ENCODE data around the gene ZNF629. TPM values are rescaled to one million over a fixed set of nuclear protein-coding genes. Genes with fewer than 3 reads are reported as not detected.

Gene ZNF629
- total and polyA plus RNA-seq, 2 experiments from 2014 or later, result 7.7 to 15.6 TPM

DNA sequence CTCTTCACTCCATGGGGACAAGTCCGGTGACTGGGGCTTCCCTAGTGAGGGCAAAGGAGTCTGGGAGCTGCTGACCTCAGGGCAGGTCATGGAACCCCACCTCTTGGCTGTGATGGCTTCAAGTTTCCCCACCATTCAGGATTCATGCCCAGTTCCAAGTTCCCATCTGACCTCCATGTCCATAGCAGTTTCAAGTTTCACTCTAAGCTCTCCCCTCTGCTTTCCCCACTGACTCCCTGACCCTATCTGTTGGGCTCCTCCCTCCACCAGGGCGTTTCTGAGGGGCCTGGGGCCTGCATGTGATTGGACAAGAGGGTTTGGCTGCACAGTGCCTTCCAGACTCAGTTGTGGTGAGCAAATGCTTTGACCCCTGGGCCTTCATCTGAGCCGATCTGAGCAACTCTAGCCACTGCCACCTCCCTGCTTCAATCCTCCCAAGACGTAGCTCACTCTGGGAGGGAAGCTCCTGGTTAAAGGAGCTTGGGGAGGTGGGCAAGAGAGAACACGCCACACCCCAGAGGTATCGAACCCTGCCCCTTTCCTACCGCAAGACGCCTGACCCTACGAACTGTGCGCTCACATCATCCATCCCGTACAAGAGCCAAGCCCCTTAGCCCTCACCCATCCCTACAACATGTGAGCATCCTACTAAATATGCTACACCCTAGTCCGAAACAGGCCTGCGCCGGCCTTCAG, 8.3 kb downstream of the ZNF629 start:
- Histone ChIP-seq H3K4me1 (ENCODE audit: insufficient read depth) (peaks cover 19% of the 10 kb centered on the region), H3K79me2 (peaks cover 26% of the 10 kb centered on the region), H3K36me3 (replicated peaks; ENCODE audit: insufficient read depth, low read depth) (no peaks in the 10 kb centered on the region), H3K4me3 (no peak overlapping the region), H3K4me2 (no peak overlapping the region), H4K20me1 (ENCODE audit: insufficient read depth, poor library complexity, severe bottlenecking) (no peaks in the 10 kb centered on the region), H3K9me2 (replicated peaks; ENCODE audit: insufficient read depth) (no peaks in the 10 kb centered on the region), H3K27ac (no peak overlapping the region), H3K27me3 (no peaks in the 10 kb centered on the region), H2AFZ (no peak overlapping the region), H3K9me3 (ENCODE audit: low read depth) (no peaks in the 10 kb centered on the region)
- 85% methylated on average over 14 of the region's 14 CpGs for WGBS (ENCODE audit: low lambda C conversion rate, missing lambda C conversion rate)
- no peak for DNase-seq (ENCODE audit: low spot score)
- TF ChIP-seq EZH2 (IDR thresholded peaks at IDR 0.05; ENCODE audit: borderline replicate concordance), result no peak
- TF ChIP-seq, protein P1, sequence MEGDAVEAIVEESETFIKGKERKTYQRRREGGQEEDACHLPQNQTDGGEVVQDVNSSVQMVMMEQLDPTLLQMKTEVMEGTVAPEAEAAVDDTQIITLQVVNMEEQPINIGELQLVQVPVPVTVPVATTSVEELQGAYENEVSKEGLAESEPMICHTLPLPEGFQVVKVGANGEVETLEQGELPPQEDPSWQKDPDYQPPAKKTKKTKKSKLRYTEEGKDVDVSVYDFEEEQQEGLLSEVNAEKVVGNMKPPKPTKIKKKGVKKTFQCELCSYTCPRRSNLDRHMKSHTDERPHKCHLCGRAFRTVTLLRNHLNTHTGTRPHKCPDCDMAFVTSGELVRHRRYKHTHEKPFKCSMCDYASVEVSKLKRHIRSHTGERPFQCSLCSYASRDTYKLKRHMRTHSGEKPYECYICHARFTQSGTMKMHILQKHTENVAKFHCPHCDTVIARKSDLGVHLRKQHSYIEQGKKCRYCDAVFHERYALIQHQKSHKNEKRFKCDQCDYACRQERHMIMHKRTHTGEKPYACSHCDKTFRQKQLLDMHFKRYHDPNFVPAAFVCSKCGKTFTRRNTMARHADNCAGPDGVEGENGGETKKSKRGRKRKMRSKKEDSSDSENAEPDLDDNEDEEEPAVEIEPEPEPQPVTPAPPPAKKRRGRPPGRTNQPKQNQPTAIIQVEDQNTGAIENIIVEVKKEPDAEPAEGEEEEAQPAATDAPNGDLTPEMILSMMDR (IDR thresholded peaks at IDR 0.05; ENCODE audit: poor library complexity), result no peak
- TF ChIP-seq EZH2phosphoT487 (IDR thresholded peaks at IDR 0.05; ENCODE audit: low read depth, severe bottlenecking, unreplicated experiment), result no peak

- no peaks in the 10 kb centered on the region for H4K20me1 ChIP-seq (ENCODE audit: insufficient read depth, poor library complexity, severe bottlenecking)
- H3K36me3 ChIP-seq (replicated peaks; ENCODE audit: insufficient read depth, low read depth), result no peaks in the 10 kb centered on the region
- TF ChIP-seq EZH2phosphoT487 (IDR thresholded peaks at IDR 0.05; ENCODE audit: low read depth, severe bottlenecking, unreplicated experiment), result no peak
- H3K27me3 ChIP-seq, result no peaks in the 10 kb centered on the region
- H3K4me3 ChIP-seq, result no peak overlapping the region
- H3K27ac ChIP-seq, result no peak overlapping the region
- H3K4me1 ChIP-seq (ENCODE audit: insufficient read depth), result peaks cover 19% of the 10 kb centered on the region
- no peaks in the 10 kb centered on the region for H3K9me2 ChIP-seq (replicated peaks; ENCODE audit: insufficient read depth)
- no peak for DNase-seq (ENCODE audit: low spot score)
- 86% methylated on average over 7 of the region's 7 CpGs for WGBS (ENCODE audit: low lambda C conversion rate, missing lambda C conversion rate)
- no peak overlapping the region for H3K4me2 ChIP-seq
- no peaks in the 10 kb centered on the region for H3K9me3 ChIP-seq (ENCODE audit: low read depth)
- H2AFZ ChIP-seq, result no peak overlapping the region
- H3K79me2 ChIP-seq, result peaks cover 23% of the 10 kb centered on the region
These were observed 9.3 kb downstream of the ZNF629 start for GRCh38 chr16:30777591-30778297.

GRCh38 chr16:30775392-30776188, 11.4 kb downstream of the ZNF629 start:
- peak overlapping the region; percentile 97 for H3K27ac ChIP-seq
- peak overlapping the region; percentile 92 for H3K4me2 ChIP-seq
- 1% methylated on average over 79 of the region's 81 CpGs for WGBS (ENCODE audit: low lambda C conversion rate, missing lambda C conversion rate)
- H2AFZ ChIP-seq, result peak overlapping the region; percentile 22
- H3K36me3 ChIP-seq (replicated peaks; ENCODE audit: insufficient read depth, low read depth), result no peaks in the 10 kb centered on the region
- H3K4me3 ChIP-seq, result peak overlapping the region; percentile 50
- TF ChIP-seq, protein P1 (IDR thresholded peaks at IDR 0.05; ENCODE audit: poor library complexity), result no peak
- TF ChIP-seq EZH2phosphoT487 (IDR thresholded peaks at IDR 0.05; ENCODE audit: low read depth, severe bottlenecking, unreplicated experiment) (no peak), EZH2 (IDR thresholded peaks at IDR 0.05; ENCODE audit: borderline replicate concordance) (no peak)
- H3K79me2 ChIP-seq, result peaks cover 10% of the 10 kb centered on the region
- H3K27me3 ChIP-seq, result no peaks in the 10 kb centered on the region
- H3K9me2 ChIP-seq (replicated peaks; ENCODE audit: insufficient read depth), result no peaks in the 10 kb centered on the region
- H3K9me3 ChIP-seq (ENCODE audit: low read depth), result no peaks in the 10 kb centered on the region
- peak; percentile 89 for DNase-seq (ENCODE audit: low spot score)
- H3K4me1 ChIP-seq (ENCODE audit: insufficient read depth), result peaks cover 19% of the 10 kb centered on the region
- no peaks in the 10 kb centered on the region for H4K20me1 ChIP-seq (ENCODE audit: insufficient read depth, poor library complexity, severe bottlenecking)

- Histone ChIP-seq H3K27me3 (no peaks in the 10 kb centered on the region), H4K20me1 (ENCODE audit: insufficient read depth, poor library complexity, severe bottlenecking) (no peaks in the 10 kb centered on the region), H3K4me3 (no peak overlapping the region), H3K79me2 (peaks cover 10% of the 10 kb centered on the region), H3K4me1 (ENCODE audit: insufficient read depth) (peaks cover 19% of the 10 kb centered on the region), H3K27ac (peak overlapping the region; percentile 97), H2AFZ (no peak overlapping the region), H3K9me3 (ENCODE audit: low read depth) (no peaks in the 10 kb centered on the region), H3K4me2 (peak overlapping the region; percentile 92), H3K36me3 (replicated peaks; ENCODE audit: insufficient read depth, low read depth) (no peaks in the 10 kb centered on the region), H3K9me2 (replicated peaks; ENCODE audit: insufficient read depth) (no peaks in the 10 kb centered on the region)
- no peak for DNase-seq (ENCODE audit: low spot score)
- 16% methylated on average over 15 of the region's 15 CpGs for WGBS (ENCODE audit: low lambda C conversion rate, missing lambda C conversion rate)
- TF ChIP-seq EZH2phosphoT487 (IDR thresholded peaks at IDR 0.05; ENCODE audit: low read depth, severe bottlenecking, unreplicated experiment) (no peak), EZH2 (IDR thresholded peaks at IDR 0.05; ENCODE audit: borderline replicate concordance) (no peak)
- TF ChIP-seq, protein P1 (IDR thresholded peaks at IDR 0.05; ENCODE audit: poor library complexity), result no peak
These were observed 11.9 kb downstream of the ZNF629 start for GRCh38 chr16:30775131-30775391.
